B cell (primary cell): ENCODE measurements around the gene AP1S2. TPM values are rescaled to one million over a fixed set of nuclear protein-coding genes. Genes with fewer than 3 reads are reported as not detected.
A peak's percentile ranks its signal among the peaks of the same experiment; 100 is the strongest.
"Not testable (repeated sequence)": the region's sequence is repeated elsewhere in the genome, so short reads cannot be mapped to it uniquely, and the experiment has no call there.

Experiments
- ATAC-seq: fragments of 200-7000 bp; cut with Tn5 transposase; one replicate; pipeline ENCODE4 v1.10.0; 2021; ENCODE audit warnings: low read depth, mild to moderate bottlenecking, moderate number of reproducible peaks, moderate library complexity
- CTCF ChIA-PET: fragments of 350-600 bp; sonication (Branson Sonifier 250); formaldehyde crosslinking; loops from one replicate; lab custom pipeline; 2021; ENCODE audit warnings: antibody characterized with exemption, inconsistent platforms; lab: Charles Lee
- POLR2A ChIA-PET: fragments of 350-600 bp; sonication (Branson Sonifier 250); formaldehyde crosslinking; loops from one replicate; lab custom pipeline; 2021; ENCODE audit warnings: antibody characterized with exemption; lab: Charles Lee
- DNase-seq: peaks from one replicate; pipeline ENCODE4 v3.0.0; 2013
- H2AFZ ChIP-seq: 2 replicates; pipeline ENCODE4 v1.6.1; 2012; ENCODE audit warnings: mild to moderate bottlenecking, low read depth, low read length; ENCODE audit not compliant: insufficient read depth, poor library complexity, severe bottlenecking
- H3K27ac ChIP-seq, 2 donors: 1 replicate in 1 of 2; 2 replicates in 1 of 2; pipeline ENCODE4 v1.5.1; 2012 to 2013; ENCODE audit warnings: low read length in 2 of 2, mild to moderate bottlenecking in 2 of 2, moderate library complexity in 1 of 2
- H3K27me3 ChIP-seq, 4 experiments: fragments of 200-600 bp in 1 of 4; sonication (generic) in 1 of 4; replicated peaks in 1 of 4; 1 replicate in 2 of 4; 2 replicates in 2 of 4; pipeline versions ENCODE4 v1.6.1 to v1.7.0; 2013 to 2016; ENCODE audit warnings: low read length in 3 of 4, mild to moderate bottlenecking in 2 of 4, mixed read lengths in 1 of 4, moderate library complexity in 1 of 4; ENCODE audit not compliant: insufficient read depth in 4 of 4, control insufficient read depth in 3 of 4; ENCODE audit errors: control extremely low read depth in 1 of 4
- H3K36me3 ChIP-seq, 2 experiments: replicated peaks in 1 of 2; 1 replicate in 1 of 2; 2 replicates in 1 of 2; pipeline versions ENCODE4 v1.6.1 to v1.7.1; 2013; ENCODE audit warnings: low read length in 1 of 2; ENCODE audit not compliant: insufficient read depth in 2 of 2, control insufficient read depth in 1 of 2; ENCODE audit errors: control extremely low read depth in 1 of 2, extremely low read depth in 1 of 2
- H3K4me1 ChIP-seq, 2 donors: fragments of 200-600 bp in 1 of 2; sonication (generic) in 1 of 2; 1 replicate in 1 of 2; 2 replicates in 1 of 2; pipeline versions ENCODE4 v1.5.1 to v1.6.1; 2013 to 2017; ENCODE audit warnings: low read length in 2 of 2; ENCODE audit not compliant: control insufficient read depth in 2 of 2, insufficient read depth in 2 of 2
- H3K4me2 ChIP-seq: replicated peaks from 2 replicates; pipeline ENCODE3; 2012; ENCODE audit warnings: mild to moderate bottlenecking, low read depth, low read length; ENCODE audit not compliant: poor library complexity, severe bottlenecking
- H3K4me3 ChIP-seq, 5 experiments: fragments of 200-600 bp in 1 of 5; sonication (generic) in 1 of 5; 1 replicate in 3 of 5; 2 replicates in 2 of 5; pipeline versions ENCODE4 v1.5.1 to v1.7.0; 2011 to 2016; ENCODE audit warnings: low read length in 4 of 5, mild to moderate bottlenecking in 4 of 5, low read depth in 2 of 5, control low read depth in 1 of 5, moderate library complexity in 1 of 5; ENCODE audit not compliant: insufficient read depth in 1 of 5; ENCODE audit errors: control extremely low read depth in 1 of 5, extremely low read depth in 1 of 5
- H3K79me2 ChIP-seq: fragments of 200-600 bp; sonication (generic); one replicate; pipeline ENCODE4 v1.6.0; 2016; ENCODE audit warnings: low read length; ENCODE audit not compliant: control insufficient read depth, insufficient read depth
- H3K9ac ChIP-seq: fragments of 200-600 bp; sonication (generic); 2 replicates; pipeline ENCODE4 v1.6.1; 2017; ENCODE audit warnings: mild to moderate bottlenecking, low read length, moderate library complexity
- H3K9me3 ChIP-seq, 3 donors: one replicate each; pipeline versions ENCODE4 v1.6.1 to v1.7.1; 2013; ENCODE audit warnings: low read length in 2 of 3; ENCODE audit not compliant: control insufficient read depth in 2 of 3, insufficient read depth in 1 of 3; ENCODE audit errors: control extremely low read depth in 1 of 3
- H4K20me1 ChIP-seq: 2 replicates; pipeline ENCODE4 v1.6.0; 2012; ENCODE audit warnings: mild to moderate bottlenecking, low read length; ENCODE audit not compliant: insufficient read depth, control insufficient read depth, poor library complexity, severe bottlenecking
- H3K27ac Mint-ChIP-seq: one replicate; pipeline ENCODE4 v1.8.0; 2021; ENCODE audit warnings: mixed read lengths
- H3K27me3 Mint-ChIP-seq: one replicate; pipeline ENCODE4 v1.8.0; 2021; ENCODE audit warnings: mixed read lengths
- H3K4me1 Mint-ChIP-seq: one replicate; pipeline ENCODE4 v1.8.0; 2021; ENCODE audit warnings: mixed read lengths
- H3K4me3 Mint-ChIP-seq: one replicate; pipeline ENCODE4 v1.8.0; 2021; ENCODE audit warnings: mixed read lengths
- H3K9me3 Mint-ChIP-seq: one replicate; pipeline ENCODE4 v1.8.0; 2022; ENCODE audit warnings: mixed read lengths; ENCODE audit not compliant: insufficient read depth
- CTCF ChIP-seq: fragments of 200-600 bp; IDR thresholded peaks from one replicate; pipeline ENCODE4 v1.8.0; 2022; ENCODE audit warnings: antibody characterized with exemption, mild to moderate bottlenecking
- EZH2 ChIP-seq: IDR thresholded peaks from 2 replicates; pipeline ENCODE4 v1.6.1; 2012; ENCODE audit warnings: borderline replicate concordance, low read depth, mild to moderate bottlenecking, moderate library complexity, low read length; ENCODE audit not compliant: insufficient read depth, poor library complexity, severe bottlenecking
- WGBS: methylation state at CpG from one replicate; pipeline ENCODE4 v1.1.5; 2013; ENCODE audit warnings: missing lambda C conversion rate; ENCODE audit not compliant: insufficient coverage; 5-methylcytosine and 5-hydroxymethylcytosine counted together
- intact Hi-C: fragments of 100-400 bp; cut with micrococcal nuclease; formaldehyde crosslinking; loops from one replicate; pipeline ENCODE4 v1.10.0; 2022
- polyA plus RNA-seq: library from polyadenylated mRNA; depleted of rRNA; stranded (reverse); fragments of >200 nt; gene quantifications from 2 replicates; pipeline ENCODE4 v1.2.3, GENCODE V29; 2012
- total RNA-seq, 2 donors: library from RNA; stranded (reverse); fragments of 120-200 nt in 1 of 2; gene quantifications; 1 replicate in 1 of 2; 2 replicates in 1 of 2; pipeline versions ENCODE4 v1.2.3 to v1.2.4, GENCODE V29; 2013 to 2022

Gene AP1S2
- total and polyA plus RNA-seq, 2 donors (not counting 1 experiment from before 2014, with no cell fraction given) = 23.9 to 37.8 TPM

GRCh38 chrX:15834053-15834452, 20.6 kb downstream of the AP1S2 start:
- H3K36me3 ChIP-seq = no peaks in the 10 kb centered on the region
- H3K79me2 ChIP-seq = peaks cover 4% of the 10 kb centered on the region
- no peaks in the 10 kb centered on the region for H4K20me1 ChIP-seq
- Mint-ChIP-seq H3K9me3 (no peaks in the 10 kb centered on the region), H3K27ac (peak overlapping the region; percentile 51), H3K4me3 (no peak overlapping the region), H3K4me1 (peaks cover 10% of the 10 kb centered on the region), H3K27me3 (no peaks in the 10 kb centered on the region)
- WGBS = 0% methylated on average over 1 of the region's 3 CpGs
- H3K4me1 ChIP-seq = peaks cover 0 to 3% of the 10 kb centered on the region in 2 donors
- H3K27me3 ChIP-seq = no peaks in the 10 kb centered on the region
- H3K9me3 ChIP-seq = no peaks in the 10 kb centered on the region
- H3K9ac ChIP-seq = no peak overlapping the region
- TF ChIP-seq EZH2 (no peak), CTCF (no peak)
- intact Hi-C loops = no loop called here
- CTCF ChIA-PET = interaction anchor here (1.0 kb wide), 1 partner anchor 35 kb away, joined by 6 read pairs; no protein-coding TSS in a partner anchor
- H3K4me3 ChIP-seq = no peak overlapping the region
- DNase-seq (no peak), ATAC-seq (no peak)
- H3K4me2 ChIP-seq = no peak overlapping the region
- POLR2A ChIA-PET = no interaction called here
- H3K27ac ChIP-seq = peak overlapping the region in 1 of 2 donors; percentile 10
- no peak overlapping the region for H2AFZ ChIP-seq

GRCh38 chrX:15831347-15831746, 23.3 kb downstream of the AP1S2 start:
- H3K27ac ChIP-seq, H3K36me3 ChIP-seq, H3K4me3 Mint-ChIP-seq, H3K9ac ChIP-seq, H3K27me3 Mint-ChIP-seq, POLR2A ChIA-PET, H3K4me3 ChIP-seq, H3K27me3 ChIP-seq, H3K9me3 Mint-ChIP-seq, H3K79me2 ChIP-seq, H2AFZ ChIP-seq, ATAC-seq, H3K27ac Mint-ChIP-seq, H3K9me3 ChIP-seq, H3K4me1 ChIP-seq, H3K4me2 ChIP-seq, H4K20me1 ChIP-seq, intact Hi-C loops, CTCF ChIA-PET, DNase-seq: not testable (repeated sequence)
- peaks cover 10% of the 10 kb centered on the region for H3K4me1 Mint-ChIP-seq
- WGBS = no CpG with 5 or more reads among the region's 2 CpGs
